Measurements from ENCODE around the gene MRPL3.
"Not testable (repeated sequence)": the region's sequence is repeated elsewhere in the genome, so short reads cannot be mapped to it uniquely, and the experiment has no call there.

MRPL3 gene

DNA sequence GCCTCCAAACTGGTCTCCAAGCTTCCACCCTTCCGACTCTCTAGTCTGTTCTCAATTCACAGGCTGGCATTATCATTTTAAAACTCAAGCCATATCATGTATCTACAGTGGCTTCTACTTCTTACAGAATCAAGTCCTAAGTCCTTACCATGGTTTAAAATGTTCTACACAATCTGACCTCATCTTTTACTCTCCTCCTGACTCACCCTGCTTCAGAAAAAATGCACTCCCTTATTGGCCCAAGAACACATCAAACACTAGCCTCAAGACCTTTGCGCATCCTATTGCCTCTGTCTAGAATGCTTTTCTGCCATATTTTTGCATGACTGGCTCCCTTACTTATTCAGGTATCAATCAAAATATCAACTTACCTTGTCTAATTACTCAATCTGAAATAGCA is 11.0 kb downstream of the MRPL3 start:
- no peak for DNase-seq

DNA sequence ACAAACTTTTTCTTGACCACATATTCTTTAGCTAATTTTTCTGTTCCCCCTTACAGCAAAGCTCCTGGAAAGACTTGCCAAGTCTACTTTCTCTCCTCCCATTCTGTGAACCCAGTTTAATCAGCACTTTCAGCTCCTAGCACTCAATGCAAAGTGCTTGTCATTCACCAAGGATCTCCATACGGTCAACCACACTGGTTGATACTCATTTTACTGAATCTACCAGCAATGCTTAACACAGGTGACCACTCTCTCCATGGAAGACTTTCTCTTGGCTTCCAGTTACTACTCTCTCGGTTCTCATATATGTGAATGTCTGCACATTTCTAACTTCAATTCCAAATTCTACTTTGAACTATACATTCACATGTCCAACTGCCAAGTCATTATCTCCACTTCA is 11.7 kb downstream of the MRPL3 start:
- no peak for DNase-seq

- DNase-seq = not testable (repeated sequence)
These were observed 16.2 kb downstream of the MRPL3 start for GRCh38 chr3:131486545-131486944.

- DNase-seq = no peak
These were observed 17.7 kb downstream of the MRPL3 start for GRCh38 chr3:131485119-131485518.

DNA sequence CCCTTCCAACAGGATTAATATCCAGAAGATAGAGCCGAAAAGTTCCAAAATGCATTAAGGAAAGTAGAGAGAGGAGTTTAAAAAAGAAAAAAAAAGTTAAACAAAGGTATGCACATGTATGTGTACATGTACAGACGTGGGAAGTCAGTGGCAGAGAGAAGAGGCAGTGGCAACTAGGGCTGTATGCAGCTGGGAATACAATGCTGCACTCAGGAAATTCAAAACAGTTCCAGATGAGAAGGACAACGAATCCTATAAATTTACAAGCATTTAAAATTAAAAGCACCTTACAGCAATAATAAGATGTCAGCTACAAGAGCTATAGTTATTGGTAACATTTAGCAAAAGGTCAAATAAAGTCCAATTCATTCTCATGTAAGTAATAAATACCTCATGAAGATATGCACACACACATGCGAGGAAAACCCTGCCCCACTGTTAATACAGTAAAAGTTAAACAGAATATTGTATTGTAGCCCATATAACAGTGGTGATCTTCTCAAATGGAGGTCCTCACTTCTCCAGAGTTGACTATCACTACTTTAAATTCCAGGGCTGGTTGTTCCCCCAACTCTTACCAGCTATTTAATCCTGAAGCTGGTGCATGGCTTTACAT is 18.2 kb downstream of the MRPL3 start:
- no peak for DNase-seq

DNA sequence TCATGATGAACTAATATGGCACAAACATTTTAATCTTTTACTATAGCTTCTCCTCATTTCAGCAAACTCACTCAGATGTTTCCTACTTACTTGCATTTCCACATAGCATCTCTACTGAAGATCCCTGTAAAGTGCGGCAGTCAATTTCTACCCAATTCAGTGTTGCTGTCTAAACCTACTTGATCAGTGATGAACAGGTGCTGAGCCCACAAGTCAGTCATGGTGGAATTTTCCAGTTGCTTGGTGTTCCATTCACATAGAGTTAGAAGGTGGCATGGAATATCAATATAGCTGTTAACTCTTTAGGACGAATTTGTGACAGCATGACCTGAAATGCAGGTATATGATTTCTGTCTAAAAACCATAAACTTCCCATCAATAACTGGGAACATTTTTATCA is 22.7 kb downstream of the MRPL3 start:
- no peak for DNase-seq

DNA sequence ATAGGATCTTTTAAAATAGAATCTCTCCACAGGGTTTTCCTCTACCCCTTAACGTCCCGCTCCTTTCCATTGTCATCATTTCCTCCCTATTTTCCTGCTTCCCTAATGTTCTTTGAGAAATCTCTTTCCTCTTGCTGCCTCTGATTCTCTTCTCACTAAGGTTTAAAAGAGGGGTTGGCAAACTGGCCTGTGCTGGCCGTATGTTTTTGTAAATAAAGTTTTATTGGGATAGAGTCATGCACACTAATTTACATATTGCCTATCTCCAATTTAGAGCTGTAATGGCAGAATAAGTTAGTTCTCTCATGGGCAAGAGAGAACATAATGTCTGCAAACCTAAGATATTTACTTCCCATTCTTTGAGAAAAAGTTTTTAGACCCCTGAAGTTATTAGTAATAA is 25.0 kb downstream of the MRPL3 start:
- DNase-seq = no peak

GRCh38 chr3:131474115-131474514 is 28.7 kb downstream of the MRPL3 start:
- no peak for DNase-seq

GRCh38 chr3:131470377-131470776 is 32.4 kb downstream of the MRPL3 start:
- no peak for DNase-seq

DNA sequence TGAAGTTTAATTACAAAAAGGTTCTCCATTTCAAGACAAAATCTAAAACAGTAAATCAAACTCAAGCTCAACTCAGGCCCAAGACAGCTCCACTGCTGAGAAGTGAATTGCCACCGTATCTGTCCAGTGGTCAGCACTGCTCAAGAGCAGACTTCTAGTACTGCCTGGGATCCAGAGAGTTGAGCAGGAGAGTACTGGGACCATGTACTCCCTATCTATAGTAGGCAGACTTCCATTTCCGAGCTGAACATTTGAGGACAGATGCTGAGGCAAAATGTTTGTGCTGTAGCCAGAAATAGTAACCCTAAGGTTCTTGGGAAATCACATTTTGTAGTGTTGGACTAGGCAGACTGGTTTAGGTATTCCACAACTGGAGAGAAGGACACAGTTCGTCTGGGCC is 44.1 kb downstream of the MRPL3 start:
- DNase-seq = no peak

GRCh38 chr3:131457220-131457619 is 45.6 kb downstream of the MRPL3 start:
- DNase-seq = no peak

- DNase-seq = no peak
These were observed 48.3 kb downstream of the MRPL3 start for GRCh38 chr3:131454501-131454900.

- no peak for DNase-seq
These were observed 49.2 kb downstream of the MRPL3 start for GRCh38 chr3:131453533-131453932.

GRCh38 chr3:131447349-131447748 is 55.4 kb downstream of the MRPL3 start:
- DNase-seq = no peak

DNA sequence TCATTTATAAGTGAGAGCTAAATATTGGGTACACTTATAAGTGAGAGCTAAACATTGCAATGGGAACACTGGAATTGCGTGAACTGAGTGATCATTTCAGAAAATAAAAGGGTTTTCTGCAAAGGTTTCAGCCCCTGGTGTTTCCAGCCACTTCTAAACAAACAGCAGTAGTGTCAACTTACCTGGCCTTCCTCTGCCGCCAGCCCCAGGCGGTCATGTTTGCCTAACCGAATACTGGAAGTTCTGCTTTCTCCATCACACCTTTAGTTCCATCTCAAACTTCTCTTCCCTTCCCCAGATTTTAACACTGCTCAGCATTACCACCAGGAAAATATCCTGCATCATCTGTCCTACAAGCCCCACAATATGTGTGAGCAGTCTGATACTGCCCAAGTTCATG is 58.6 kb downstream of the MRPL3 start:
- DNase-seq = no peak

GRCh38 chr3:131439084-131439483 is 63.7 kb downstream of the MRPL3 start:
- no peak for DNase-seq

GRCh38 chr3:131435000-131435399 is 67.8 kb downstream of the MRPL3 start:
- DNase-seq = no peak

DNA sequence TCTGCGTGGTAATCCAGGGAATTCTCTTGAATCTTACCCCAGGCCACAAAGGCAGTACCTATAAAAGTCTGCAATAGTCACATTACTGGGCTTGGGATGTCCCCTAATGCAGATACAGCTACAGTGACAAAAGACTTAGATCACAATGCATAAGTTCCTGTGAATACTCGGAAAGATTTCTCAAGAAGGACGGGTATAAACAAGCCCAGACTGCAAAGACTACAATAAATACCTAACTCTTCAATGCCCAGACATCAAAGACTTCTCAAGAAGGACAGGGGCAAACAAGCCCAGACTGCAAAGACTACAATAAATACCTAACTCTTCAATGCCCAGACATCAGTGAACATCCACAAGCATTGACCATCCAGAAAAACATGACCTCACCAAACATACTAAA is 70.3 kb downstream of the MRPL3 start:
- no peak for DNase-seq

DNA sequence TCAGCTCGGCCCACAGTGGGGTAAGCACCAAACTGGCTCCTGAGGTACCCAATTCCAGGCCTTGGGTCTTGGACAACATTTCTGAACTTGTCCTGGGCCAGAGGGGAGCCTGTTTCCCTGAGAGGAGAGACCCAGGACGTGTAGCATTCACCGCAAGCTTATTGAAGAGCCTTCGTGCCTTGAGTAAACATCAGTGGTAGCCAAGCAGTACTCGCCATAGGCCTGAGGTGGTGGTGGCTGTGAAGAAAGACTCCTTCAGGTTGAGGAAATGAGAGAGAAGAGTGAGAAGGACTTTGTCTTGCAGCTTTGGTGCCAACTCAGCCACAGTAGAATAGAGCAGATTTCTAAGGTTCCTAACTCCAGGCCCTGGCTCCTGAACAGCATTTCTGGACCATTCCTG is 71.0 kb downstream of the MRPL3 start:
- DNase-seq = no peak

DNA sequence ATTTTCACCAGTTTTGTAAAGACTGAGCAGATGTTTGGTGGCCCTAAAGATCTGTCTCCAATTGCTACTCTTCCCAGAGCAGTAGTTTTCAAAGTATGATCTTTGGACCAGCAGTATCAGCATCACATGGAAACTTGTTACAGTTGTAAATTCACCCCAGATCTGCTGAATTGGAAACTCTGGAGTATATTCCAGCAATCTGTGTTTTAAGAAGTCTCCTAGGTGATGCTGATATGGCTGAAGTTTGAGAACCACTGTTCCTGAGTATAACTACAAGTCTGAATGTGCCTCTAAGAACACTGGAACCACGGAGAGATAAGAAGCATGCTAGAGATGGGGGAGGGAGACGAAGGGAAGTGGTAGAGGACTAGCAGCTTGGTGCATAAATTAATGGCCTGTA is 75.5 kb downstream of the MRPL3 start:
- no peak for DNase-seq

DNA sequence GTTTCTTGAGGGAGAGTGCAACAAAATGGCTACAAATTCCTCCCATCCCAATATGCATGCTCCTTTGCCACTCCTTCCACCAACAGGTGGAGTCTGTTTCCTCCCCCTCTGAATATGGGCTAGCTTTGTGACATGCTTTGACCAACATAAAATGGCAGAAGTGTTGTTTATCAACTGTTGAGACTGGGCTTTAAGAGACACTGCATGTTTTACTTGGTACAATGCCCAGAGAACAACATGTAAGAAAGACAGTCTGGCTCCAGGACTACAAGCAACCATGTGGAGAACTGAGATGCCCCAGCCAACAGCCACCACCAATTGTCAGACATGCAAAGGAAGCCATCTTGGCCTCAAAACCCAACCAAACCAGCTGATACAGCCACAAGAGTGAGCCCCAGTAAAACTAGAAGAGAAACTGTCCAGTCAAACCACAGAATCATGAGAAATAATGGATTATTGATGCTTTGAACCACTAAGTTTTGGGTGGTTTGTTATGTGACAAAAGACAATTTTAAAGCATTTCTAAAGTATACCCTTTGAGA is 80.7 kb downstream of the MRPL3 start:
- no peak for DNase-seq

- no peak for DNase-seq
These were observed 81.5 kb downstream of the MRPL3 start for GRCh38 chr3:131421301-131421700.

GRCh38 chr3:131417751-131418150 is 85.0 kb downstream of the MRPL3 start:
- no peak for DNase-seq
